Activated naive CD4-positive, alpha-beta T cell treated with Interleukin-2 at 50 U/mL for 16 hours (primary cell): ENCODE measurements around the gene MISP3.

Source experiments
- DNase-seq: peaks from one replicate; pipeline ENCODE4 v3.0.0-alpha.2; 2020

MISP3 gene

DNA sequence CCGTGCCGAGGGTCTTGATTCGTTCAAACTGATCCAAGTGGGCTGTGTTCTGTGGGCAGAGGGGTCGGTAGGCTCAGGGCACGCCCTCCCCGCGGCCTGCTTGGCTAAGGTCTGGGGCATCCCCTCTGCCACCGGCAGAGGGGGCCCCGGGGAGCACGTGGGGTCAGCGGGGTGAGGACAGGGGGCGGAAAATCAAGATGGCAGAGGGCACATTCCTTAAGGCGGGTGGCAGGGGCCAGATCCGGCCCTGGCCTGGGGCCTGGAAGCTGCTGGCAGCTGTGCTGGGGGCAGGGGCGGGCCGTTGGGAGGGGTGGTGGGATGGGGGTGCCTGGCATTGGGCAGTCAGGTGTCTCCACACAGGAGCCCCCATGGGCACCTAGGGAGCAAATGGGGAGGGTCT, 34.3 kb downstream of the MISP3 start:
- no peak for DNase-seq

DNA sequence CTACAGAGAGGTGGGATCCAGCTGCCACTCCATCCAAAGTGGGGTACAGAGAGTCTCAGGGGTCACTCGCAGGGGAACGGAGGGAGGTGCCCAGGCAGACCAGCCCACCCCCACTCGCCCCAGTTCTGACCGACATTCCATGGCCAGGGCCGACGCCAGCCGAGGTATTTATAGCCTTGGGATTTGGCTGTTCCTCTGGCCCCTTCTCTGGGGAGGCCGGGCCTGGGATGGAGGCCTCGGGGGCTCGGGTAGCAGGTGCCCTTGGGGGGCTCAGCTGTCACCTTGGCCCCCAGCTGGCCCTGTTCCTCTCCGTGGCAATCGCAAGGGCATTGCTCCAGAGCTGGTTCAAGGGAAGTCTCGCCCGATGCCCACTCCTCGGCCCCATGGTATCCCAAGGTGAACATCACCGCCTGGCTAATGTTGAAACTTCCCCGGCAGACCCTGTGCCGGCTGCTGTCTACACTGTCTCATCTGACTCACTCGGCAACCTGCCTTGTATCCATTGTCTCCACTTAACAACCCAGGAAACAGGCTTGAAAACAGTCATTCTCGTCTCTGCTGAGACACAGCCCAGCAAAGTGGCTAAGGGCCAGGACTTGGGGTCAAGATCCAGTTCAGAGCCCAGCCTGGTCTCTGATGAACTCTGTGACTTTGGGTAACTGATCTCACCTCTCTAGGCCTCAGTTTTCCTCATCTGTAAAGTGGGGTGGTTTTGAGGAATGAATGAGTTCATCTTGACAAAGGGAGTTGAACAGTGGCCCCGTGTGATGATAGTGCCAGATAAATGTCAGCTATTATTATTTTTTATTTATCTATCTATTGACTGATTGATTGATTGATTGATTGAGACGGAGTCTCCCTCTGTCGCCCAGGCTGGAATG, 35.2 kb downstream of the MISP3 start:
- DNase-seq, result no peak

DNA sequence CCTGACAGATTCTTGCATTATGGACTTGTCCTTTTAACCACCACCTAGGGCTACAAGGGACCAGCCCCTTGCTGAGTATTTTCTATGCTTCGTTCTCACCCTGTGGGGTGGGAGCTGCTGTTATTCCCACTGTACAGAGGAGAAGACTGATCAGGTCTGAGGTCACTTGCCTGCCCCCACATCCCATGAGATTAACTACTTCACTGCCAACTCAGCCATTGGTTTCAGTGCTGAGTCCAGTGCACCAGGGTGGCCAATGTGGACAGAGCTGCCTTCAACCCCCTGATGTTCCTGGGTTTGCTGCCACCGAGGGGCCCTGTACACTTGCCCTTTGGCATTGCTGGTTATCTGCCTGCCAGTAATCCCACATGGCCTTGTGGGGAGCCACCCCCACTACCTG, 38.1 kb downstream of the MISP3 start:
- no peak for DNase-seq

DNA sequence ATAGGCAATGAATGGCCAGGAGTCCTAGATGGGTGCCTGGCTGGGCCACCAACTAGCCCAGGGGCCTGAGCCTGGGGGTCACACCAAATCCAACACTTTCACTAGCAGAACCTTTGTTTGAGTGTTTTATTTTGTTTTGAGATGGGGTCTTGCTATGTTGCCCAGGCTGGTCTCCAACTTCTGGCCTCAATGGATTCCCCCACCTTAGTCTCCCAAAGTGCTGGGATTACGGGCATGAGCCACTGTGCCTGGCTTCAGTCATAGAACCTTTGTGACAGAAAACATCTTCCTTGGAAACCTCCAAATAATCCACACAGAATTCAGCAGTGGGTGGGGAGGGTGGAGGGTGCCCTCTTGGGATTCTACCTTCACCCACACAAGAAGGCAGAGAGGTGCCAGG, 38.9 kb downstream of the MISP3 start:
- DNase-seq, result no peak

DNA sequence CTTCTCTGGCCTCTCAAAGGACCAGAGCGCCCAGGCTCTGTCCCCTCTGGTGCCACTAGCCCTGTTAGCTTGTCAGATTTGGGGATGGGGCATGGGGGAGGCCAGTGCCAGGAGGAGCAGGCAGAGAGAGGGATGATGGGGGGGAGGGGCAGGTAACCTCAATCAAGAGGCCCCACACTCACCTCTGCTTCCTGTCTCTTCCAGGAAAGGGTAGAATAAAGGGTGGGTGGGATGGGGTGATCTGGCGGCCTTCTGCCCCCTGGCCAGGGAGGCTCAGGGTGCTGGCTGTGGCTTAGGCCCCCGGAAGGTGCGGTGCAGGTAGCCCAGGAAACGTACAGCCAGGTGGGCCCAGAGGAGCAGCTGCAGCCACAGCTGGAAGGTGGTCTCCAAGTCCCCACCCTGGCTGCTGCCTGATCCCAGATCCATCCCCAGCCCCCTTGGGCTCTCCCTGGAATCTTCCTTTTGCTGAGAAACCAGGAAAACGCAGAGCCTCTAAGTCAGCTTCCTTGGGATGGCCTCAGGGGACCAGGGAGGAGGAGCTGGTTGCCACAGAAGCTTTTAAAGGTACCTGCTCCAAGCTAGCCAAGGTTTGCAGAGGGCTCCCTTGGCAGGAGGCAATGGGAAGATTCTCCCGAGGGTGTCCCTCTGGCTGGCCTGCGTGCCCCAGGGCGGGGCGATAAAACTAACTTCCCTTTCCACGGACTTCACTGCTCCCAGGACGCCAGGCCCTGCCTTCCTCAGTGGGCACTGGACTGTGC, 39.6 kb downstream of the MISP3 start:
- no peak for DNase-seq

DNA sequence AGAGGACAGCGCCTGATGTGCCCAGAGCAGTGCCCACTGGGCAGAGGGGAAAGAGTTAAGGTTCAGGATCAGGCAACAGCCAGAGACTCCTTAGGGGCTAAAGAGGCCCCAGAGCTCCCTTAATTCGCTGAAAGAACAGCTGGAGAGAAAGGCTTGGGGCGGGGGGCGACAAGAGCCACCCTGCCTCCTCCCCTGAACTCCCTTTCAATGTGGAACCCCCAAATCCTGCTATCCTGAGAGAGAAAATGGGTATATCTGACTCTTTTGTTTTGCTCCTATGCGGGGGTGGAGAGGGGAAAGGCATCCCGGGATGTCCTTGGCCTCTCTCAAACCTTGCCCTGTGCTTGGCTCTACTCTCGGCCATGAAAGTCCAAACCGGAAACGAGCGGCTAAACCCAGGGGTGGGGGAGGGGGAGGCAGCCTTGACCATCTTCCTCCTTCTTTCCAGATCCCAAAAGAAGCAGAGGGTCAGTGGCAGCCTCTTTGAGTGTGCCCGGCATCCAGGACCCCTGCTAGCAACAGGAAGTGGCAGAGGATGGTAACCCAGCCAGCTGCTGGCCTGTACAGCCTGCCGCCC, 40.3 kb downstream of the MISP3 start:
- no peak for DNase-seq

DNA sequence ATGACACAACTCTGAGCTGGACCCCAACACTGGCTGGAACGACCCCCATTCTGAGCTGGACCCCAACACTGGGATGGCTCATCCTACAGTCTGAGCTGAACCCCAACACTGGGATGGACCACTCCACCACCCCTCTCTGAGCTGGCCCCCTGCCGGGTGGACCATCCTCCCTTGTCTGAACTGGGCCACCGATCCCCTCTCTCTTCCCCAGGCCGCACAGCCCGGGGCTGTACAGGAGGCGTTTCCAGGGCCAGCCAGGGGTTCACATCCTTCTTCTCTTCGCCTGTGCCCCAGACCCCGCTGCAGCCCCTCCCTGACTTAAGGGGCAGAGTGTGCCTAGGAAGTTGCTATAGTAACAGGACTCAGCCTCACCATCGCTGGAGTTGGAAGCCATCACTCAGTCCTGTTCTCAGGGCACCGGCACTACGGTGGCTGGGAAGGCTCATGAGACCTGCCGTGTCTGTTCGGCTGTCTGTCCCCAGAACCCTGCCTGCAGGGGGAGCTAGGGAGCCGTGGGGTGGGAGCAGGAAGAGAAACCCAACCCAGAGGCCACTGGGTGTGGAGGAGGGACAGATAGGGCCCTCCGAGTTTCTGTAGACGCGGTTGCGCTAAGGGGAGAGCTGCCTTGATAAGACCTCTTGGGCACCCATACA, 41.3 kb downstream of the MISP3 start:
- DNase-seq, result peak; percentile 44

DNA sequence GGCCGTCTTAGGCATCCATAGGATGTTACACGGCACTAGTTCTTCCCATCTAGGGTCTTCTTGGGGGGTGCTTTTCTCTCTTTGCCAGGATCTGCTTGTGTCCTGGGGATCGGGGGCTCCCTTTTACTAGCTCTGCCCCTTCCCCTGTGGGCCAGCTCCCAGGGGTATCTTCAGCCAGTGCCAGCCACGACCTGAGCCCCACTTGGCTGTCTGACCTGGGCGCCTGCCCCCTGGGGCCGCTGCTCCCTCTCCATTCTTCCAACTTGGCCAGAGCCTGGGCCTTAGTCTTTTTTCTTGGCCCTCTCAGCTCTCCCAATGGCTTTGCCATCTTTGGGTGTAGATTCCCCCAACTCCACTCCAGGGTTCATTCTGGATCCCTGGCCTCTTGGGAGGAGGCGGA, 41.9 kb downstream of the MISP3 start:
- DNase-seq, result no peak

DNA sequence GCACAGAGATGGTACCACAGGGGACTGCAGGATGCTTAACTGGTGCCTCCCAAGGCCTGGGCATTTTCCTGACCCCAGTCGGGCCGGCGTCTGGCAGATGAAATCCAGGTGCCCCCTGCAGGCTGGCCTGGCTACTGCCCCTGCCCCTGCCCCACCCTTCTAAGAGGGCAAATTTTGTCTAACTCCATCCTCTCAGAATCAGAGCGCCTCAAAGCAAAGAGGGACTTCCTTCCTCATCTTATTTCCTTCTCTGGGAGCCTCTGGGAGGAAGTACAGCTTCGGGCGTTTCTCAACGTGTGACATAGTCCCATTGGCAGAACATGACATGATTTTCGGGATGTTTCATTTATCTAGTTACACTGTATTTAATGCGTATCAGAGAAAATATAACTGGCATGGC, 42.3 kb downstream of the MISP3 start:
- DNase-seq, result peak; percentile 67

DNA sequence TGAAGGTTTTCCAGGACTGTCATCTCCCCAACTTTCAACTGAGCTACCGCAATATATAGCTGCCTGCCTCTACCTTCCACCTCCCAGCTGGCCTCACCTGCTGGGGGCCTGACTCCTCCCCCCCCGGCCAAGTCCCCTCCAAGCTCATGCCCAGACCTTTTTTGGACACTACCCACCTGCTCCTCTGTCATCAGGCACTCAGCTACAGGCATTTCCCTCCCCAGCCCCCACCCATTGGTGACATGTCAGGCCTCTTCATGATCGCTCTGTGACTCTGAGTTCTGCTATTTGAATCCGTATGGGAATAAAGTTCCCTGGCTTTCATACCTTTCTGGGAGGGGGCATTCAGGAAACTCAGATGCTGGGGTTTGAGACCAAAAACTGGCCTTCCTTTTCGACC, 43.2 kb downstream of the MISP3 start:
- DNase-seq, result no peak

DNA sequence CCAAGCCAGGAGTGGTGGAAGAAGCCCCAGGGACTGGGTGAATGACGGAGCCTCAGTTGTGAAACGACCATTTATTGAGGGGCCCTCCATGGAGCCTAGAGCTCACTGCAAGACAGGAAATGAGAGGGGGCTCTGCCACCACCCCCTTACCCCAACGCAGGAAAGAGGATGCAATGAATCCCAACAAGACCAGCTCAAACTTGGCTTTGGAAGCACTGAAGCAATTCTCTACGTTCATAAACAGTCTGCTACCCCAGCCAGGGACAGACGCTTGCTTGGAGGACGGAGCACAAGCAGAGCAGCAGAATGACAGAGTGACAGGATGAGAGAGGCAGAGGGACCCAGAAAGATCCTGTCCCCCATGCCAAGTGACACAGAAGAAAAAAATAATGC, 43.9 kb downstream of the MISP3 start:
- DNase-seq, result no peak

DNA sequence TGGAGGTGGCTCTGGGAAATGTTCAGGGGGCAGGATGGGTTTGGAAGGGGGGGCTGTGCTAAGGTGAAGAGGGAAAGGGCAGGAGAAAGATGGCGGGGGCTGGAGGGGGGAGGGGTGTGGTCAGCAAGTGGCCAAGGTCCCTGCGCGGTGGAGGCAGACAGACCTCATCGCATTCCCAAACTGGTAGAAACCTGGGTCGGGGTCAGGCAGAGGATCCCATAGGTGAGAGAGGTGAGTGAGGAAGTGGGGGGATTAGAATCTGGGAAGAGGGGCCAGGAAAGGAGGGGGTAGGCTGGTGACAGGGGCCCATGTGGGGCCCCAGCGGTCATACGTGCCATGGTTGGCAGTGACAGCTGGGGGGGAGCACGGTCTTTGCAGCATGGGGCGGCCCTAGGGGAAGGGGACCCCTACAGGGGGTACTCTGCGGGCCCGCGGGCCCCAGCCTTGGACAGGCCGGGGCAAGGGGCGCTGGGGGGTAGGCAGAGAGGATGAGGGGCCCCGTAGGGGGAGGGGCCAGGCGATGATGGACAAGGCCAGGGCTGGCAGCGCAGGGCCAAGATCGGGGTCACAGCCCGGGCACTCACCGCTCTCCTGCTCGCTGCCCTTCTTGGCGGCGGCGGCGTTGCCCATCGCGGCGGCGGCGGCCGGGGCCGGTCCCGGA, 44.5 kb downstream of the MISP3 start:
- DNase-seq, result peak; percentile 25

DNA sequence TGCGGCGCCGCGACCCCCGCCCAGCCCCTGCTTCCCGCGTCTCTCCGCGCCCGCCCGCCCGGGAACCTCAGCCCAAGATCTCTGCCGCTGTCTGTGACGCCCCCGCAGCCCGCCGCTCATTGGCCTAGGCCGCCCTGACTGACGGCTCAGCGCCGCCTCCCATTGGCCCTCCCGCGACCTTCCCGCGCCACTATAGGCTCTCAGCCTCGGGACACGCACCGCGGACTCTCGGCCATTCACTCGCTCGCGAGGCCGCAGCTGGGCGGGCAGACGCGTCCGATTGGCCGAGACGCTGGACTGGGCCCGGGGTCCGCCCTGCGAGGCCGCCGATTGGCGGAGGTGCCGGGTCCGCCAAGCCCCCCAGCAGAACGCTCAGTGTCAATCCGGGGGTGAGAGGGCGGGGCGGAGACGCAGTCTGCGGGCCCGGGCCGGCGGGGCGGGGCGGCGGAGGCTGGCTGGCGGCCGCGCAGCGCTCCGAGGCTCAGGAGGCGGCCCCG, 45.1 kb downstream of the MISP3 start, which contains the start of gene PRKACA:
PRKACA (minus strand) TSS at position 95 of the 497 bp plus-strand sequence. CDS start 215 bp downstream, outside the sequence.
- peak; percentile 99 for DNase-seq

DNA sequence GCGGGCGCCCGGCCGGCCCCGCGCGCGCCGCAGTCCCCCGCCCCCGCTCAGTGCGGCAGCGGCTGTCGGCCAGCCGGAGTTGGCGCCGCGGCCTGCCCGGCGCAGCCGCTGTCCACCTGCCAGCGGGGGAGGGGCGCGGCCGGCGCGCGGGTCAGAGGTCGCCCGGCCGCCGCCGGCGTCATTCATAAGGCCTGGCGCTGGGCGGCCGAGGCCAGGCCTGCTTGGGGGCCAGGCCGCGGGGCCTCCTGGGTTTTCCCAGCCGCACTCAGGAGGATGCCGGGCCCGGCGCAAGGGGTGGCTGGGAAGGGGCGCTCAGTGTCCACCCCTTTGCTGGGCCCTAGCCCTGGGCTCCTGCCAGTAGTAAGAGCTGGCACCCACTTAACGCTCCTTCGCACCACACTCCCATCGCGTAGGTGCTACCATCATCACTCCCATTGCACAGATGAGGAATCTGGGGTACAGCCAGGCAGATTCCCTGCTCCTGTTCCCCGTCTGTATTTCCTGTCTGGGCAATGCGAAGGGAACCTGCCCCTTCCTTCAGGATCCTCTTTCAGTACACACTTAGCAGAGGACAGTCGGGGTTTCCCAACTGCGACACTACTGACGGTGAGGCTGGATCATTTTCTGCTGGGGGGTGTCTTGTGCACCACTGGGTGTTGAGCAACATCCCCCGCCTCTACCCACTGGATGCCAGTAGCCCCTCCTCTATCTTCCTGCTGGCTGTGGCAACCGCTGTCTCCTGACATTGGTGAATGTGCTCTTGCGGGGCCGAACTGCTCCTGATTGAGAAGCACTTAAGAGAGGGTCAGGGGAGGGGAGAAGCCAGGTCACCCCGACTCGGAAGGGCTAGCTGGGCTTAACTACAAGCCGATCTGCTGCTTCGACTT, 45.8 kb downstream of the MISP3 start:
- peak; percentile 22 for DNase-seq

DNA sequence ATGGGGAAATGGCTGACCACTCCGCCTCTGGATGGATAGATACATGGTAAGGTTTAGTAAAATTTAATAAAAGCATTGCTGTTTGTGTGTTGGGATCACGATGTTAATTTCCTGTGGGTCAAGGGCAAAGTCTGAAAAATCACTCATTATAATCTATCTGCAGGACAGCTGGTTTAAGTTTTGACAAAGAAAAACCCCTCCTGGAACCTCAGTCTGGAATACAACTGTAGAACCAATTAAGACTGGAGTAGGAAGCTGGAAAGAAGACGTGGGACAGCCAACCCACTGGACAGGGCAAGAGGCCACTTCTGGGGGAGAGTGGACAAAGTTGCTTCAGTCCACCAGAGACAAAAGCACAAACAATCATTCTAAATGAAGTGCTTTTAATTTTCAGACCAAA, 46.6 kb downstream of the MISP3 start:
- no peak for DNase-seq

DNA sequence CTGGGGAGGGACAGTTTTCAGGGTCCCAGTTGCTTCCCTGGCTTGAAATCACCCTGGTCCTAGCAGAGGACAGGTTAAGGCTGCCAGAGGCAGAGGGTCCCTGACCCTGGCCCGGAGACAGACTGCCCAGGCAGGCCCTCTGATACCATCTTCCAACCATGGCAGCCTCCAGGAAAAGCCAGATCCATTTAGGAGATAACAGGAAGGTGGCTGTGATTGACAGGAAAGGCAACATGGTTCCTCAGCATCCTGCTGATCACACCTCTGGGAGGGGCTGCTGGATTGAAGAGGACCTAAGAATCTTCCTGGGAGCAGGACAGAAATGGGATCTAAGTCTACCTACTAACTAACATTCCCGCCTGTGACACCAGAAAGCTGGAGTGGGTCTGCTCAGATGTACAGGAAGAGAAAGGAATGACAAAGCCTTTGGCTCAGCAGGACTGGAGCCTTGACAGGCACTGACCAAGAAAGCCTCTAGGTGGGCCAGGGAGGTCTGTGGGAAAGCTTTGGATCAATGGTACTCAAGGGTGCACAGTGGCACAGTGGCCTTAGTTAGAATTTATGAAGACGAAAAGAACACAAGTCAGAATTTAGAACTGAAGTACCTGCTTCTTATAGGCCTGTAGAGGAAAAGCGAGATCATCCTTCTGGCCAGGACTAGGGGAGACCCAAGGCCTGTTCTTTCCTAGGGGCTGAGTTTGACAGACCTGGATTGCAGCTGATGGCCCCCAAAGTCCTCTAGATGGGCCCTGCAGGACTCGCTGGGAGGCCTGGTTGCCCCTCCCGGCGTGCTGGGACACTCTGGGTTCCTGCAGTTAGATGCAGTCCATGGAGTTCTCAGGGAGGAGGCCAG, 47.3 kb downstream of the MISP3 start:
- no peak for DNase-seq

DNA sequence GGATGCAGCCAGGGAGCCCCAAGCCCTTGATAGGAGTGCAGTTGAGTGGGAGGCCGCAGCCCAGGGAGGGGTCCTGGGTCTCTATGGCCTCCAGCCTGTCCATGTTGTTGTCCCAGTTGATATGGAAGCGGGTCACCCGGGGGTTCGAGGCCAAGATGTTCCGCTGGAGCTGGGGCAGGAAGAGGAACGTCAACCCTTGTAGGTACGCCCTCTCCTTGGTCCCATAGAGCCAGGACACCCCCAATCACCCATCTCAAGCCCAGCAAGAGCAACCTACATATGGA, 47.9 kb downstream of the MISP3 start:
- DNase-seq, result no peak

DNA sequence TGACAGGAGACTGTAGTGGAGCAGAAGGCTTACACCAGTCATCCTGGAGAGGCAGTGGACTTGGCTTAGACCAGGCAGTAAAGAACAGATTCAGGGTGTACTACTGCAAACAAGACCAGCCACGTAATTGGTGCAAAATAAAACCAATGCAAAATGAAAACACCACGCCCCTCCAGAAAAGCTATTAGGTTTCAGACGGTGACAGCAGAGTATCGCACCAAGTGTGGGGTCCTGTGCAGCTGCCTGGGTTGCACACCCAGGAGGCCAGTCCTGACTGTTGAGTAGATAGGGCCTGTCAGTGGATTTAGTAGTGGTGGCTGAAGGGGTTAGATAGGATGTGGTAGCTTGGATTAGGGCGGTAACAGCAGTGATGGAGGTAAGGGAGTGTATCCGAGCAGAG, 50.3 kb downstream of the MISP3 start:
- no peak for DNase-seq
